GM21423 (cell line): ENCODE data around the gene C10orf90.
"Not testable (repeated sequence)": the region's sequence is repeated elsewhere in the genome, so short reads cannot be mapped to it uniquely, and the experiment has no call there.

ENCODE experiments used
- ATAC-seq: cut with Tn5 transposase; IDR thresholded peaks from one replicate; pipeline ENCODE4 v1.9.1; 2021; ENCODE audit warnings: mild to moderate bottlenecking, moderate library complexity; ENCODE audit not compliant: unreplicated experiment

The C10orf90 gene

GRCh38 chr10:126561294-126561920 lies 109.1 kb downstream of the C10orf90 start:
- no peak for ATAC-seq

- ATAC-seq = no peak
These were observed 111.6 kb downstream of the C10orf90 start for GRCh38 chr10:126558881-126559280.

GRCh38 chr10:126551202-126551601 lies 119.3 kb downstream of the C10orf90 start:
- ATAC-seq = no peak

DNA sequence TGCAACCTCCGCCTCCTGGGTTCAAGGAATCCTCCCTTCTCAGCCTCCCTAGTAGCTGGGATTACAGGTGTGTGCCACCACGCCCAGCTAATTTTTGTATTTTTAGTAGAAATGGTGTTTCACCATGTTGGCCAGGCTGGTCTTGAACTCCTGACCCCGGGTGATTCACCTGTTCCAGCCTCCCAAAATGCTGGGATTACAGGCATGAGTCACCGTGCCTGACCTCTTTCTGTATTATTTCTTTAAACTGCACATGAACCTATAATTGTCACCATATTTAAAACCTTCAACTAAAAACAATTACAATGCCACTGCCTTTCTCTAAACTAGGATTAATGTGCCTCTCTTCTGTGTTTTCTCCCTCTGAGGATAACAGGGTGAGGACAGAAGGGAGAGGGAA lies 119.9 kb downstream of the C10orf90 start:
- not testable (repeated sequence) for ATAC-seq

DNA sequence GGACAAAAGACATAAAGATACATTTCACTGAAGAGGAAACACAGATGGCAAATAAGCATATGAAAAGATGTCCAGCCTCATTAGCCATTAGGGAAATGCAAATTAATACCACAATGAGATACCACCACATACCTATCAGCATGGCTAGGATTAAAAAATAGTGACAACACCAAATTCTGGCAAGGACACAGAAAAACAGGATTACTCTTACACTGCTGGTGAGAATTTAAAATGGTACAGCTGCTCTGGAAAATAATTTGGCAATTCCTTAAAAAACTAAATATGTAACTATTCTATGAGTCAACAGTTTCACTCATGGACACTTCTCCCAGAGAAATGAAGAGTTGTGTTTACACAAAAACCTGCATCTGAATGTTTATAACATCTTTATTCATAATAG lies 121.1 kb downstream of the C10orf90 start:
- no peak for ATAC-seq

GRCh38 chr10:126544565-126544964 lies 125.9 kb downstream of the C10orf90 start:
- ATAC-seq = no peak

DNA sequence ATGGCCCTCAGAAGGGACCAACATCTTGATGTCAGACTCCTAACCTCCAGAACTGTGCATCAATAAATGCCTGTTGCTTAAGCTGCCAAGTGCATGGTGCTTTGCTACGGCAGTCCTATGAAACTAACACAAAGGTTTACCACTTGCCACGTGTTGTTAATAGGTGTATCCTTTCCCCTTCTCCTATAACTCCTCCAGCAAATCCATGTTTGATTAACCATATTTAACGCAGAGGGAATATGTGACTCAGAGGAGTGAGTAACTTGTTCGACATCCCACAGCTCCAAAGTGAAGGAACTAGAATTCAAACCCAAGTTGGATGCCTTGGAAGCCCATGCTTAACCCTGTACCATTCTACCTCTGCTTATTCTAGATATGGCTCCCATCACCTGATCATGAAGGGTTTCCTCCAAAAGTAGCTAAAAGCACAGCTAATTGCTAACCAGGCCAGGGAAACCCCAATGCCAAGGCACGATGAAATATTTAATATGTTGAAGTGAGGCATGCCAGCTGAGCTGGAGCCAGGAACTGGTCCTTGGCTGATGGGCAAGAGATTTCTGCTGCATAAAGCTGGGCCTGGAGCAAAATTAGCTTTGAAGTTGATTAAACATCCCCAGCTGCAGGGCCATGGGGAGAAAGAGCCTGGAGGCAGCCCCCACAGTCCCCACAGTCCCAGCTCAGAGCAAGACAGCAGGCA lies 131.9 kb downstream of the C10orf90 start:
- no peak for ATAC-seq

- ATAC-seq = no peak
These were observed 133.8 kb downstream of the C10orf90 start for GRCh38 chr10:126536656-126537055.

DNA sequence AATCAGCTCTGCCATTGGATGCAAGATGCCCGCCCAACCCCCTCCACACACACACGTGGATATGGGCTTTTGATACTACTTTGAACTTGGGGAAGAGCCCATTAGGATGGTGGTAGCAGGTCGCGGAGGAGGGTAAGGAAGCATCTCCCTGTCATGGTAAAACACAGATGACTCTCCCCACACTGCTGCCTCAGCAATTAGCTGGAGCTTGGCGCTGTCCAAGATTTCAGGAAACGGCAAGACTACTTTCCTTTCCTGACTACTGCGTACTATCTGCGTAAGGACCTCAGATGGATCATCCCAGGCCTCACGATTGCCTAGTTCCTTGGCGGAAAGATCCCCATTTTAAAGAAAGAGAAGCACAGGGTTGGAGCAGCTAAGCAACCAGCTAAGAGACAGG lies 134.3 kb downstream of the C10orf90 start:
- ATAC-seq = no peak

DNA sequence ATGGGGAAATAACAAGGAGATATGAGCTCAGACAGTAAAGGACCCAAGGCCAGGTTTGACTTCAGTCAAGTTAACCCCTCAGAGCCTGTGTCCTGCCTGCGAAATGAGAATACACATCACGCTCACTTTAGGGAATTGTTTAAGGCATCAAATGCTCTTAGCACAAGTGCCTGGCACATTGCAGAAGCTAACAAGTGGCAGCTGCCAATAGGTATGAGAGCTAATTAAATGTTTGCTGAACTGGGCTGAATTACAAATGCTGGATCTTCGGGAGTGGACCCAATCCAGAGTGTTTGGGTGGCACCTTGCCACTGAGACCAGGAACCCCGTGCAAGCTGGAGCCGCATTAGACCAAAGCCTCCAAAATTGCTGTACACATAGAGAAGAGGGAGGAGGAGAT lies 136.8 kb downstream of the C10orf90 start:
- ATAC-seq = no peak

- no peak for ATAC-seq
These were observed 142.1 kb downstream of the C10orf90 start for GRCh38 chr10:126528315-126528835.

GRCh38 chr10:126527645-126528314 lies 142.7 kb downstream of the C10orf90 start:
- ATAC-seq = no peak

GRCh38 chr10:126525326-126525725 lies 145.2 kb downstream of the C10orf90 start:
- ATAC-seq = no peak

GRCh38 chr10:126524526-126524925 lies 146.0 kb downstream of the C10orf90 start:
- ATAC-seq = no peak

DNA sequence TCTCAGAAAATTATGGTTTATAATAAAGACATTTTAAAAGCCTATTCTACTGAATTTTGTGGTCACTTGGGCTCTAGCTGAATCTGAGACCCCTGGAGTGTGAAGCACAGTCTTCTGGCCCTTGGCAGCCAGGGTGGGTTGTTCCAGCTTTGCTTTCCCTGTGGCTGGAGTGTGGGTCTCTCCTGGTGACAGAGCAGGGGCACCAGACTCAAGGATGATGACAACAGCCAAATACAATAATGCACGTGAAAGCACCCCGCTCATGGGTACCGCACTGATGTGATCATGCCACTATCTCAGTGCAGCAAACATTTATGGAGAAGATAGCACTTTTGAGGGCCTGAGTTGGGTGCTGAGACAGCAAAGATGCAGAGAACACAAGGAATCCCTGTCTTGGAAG lies 147.4 kb downstream of the C10orf90 start:
- no peak for ATAC-seq

DNA sequence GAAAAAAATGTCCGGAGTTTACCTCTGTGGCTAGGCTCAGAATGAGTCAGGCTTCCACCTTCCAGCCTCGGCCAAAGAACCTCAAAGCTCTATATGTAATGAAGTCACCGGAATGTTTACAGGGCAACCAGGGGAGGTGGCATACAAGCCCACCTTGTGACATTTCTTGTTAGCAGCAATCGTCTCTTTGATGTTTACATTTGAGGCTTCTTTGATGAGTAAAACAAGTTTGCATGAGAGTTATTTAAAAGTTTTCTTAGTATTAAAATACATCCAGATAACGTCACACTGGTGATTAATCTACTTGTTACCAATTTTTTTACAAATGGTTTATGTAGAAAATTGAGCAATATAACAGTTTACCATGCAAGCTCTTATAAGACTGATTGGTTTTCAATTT lies 149.1 kb downstream of the C10orf90 start:
- ATAC-seq = no peak

- ATAC-seq = no peak
These were observed 149.7 kb downstream of the C10orf90 start for GRCh38 chr10:126520751-126521317.

DNA sequence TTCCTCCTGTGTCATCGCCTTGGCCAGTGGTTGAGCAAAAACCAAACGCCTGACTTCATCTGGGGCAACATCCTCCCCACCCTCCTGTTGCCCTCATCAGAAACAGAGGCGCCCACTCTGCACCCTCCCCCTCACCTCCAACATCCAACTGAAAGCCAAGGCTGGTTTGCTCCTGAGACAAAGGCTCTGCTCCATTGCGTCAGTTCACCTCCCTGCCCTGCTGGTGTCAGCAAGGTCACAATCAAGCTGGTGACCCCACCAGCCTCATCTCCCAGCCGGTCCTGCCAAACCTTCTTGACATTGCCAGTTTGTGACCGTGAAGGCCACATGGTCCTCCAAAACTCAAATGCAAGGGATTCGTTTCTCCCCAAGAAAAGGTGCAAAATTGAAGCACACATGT lies 150.5 kb downstream of the C10orf90 start:
- ATAC-seq = no peak

GRCh38 chr10:126519185-126519584 lies 151.3 kb downstream of the C10orf90 start:
- no peak for ATAC-seq

DNA sequence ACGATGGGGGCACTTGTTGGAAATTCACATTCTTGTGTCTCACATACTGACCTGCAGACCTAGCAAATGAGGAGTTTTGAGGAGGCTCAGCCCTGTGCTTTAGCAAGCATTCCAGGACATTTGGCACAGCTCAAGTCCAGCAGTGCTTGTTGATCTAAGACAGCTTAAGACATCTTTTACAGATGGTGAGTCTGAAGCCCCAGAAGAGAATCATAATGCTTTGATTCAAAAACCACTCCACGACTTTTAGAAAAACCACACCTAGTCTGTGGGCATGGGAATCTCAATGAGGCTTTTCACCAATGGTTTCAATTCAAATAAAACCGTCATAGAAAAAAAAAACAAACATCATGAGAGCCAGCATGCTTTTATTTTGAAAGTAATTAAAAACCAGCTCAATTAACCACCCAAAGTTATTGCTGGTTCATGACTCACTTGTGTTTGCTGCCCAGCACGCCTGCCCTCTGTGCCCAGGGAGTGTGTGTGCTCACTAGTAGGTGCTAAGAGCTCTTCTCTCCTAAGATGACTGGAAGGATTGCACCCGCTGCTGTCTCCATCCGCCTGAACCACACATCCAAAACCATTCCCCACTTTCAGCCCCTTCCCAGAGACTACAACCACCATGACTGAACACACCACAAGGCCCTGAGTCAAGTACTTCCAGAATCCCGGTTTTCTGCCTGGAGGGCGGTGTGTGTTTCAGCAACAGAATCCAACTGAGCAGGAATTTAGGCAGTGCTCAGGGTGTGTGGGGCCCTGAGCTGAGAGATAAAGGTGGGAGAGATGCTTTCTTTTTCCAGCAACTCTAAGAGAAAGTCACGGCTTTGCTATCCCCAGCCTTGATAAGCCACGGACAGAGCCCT lies 152.0 kb downstream of the C10orf90 start:
- ATAC-seq = no peak

GRCh38 chr10:126516515-126516914 lies 154.0 kb downstream of the C10orf90 start:
- no peak for ATAC-seq
